ENCODE results near the gene SGTA.
A peak's percentile ranks its signal among the peaks of the same experiment; 100 is the strongest.
"Not testable (repeated sequence)": the region's sequence is repeated elsewhere in the genome, so short reads cannot be mapped to it uniquely, and the experiment has no call there.

SGTA gene

GRCh38 chr19:2795827-2796658 is 13.0 kb upstream of the SGTA start:
- peaks cover 0 to 85% (median 61%) of the 10 kb centered on the region in 11 experiments; a peak in 16 of 22 replicates for H4K20me1 ChIP-seq
- no peak overlapping the region for H3K4me3 ChIP-seq
- no peak overlapping the region for H3K27ac ChIP-seq
- H3K4me2 ChIP-seq = no peak overlapping the region
- H3K4me1 ChIP-seq = peaks cover 7 to 61% (median 43%) of the 10 kb centered on the region in 10 experiments
- H3K9me3 ChIP-seq (replicated peaks in 1 of 11) = no peaks in the 10 kb centered on the region
- no peaks in the 10 kb centered on the region for H3K27me3 ChIP-seq
- no peak overlapping the region for H3K9ac ChIP-seq
- H3K36me3 ChIP-seq = peaks cover 69 to 99% (median 95%) of the 10 kb centered on the region in 11 experiments
- TF ChIP-seq Cebpa-rat (IDR thresholded peaks at IDR 0.05) = no peak

GRCh38 chr19:2793577-2793976 is 10.5 kb upstream of the SGTA start:
- Histone ChIP-seq H3K27ac (no peak overlapping the region), H3K27me3 (no peaks in the 10 kb centered on the region), H3K4me1 (peaks cover 8 to 47% (median 29%) of the 10 kb centered on the region in 10 experiments; a peak in 19 of 20 replicates), H3K4me2 (no peak overlapping the region), H3K9ac (no peak overlapping the region), H3K4me3 (no peak overlapping the region), H3K9me3 (replicated peaks in 1 of 11) (no peaks in the 10 kb centered on the region), H3K36me3 (peaks cover 68 to 100% (median 96%) of the 10 kb centered on the region in 11 experiments), H4K20me1 (peaks cover 0 to 85% (median 62%) of the 10 kb centered on the region in 11 experiments; a peak in 16 of 22 replicates)
- no peak for TF ChIP-seq Cebpa-rat (IDR thresholded peaks at IDR 0.05)

- H3K36me3 ChIP-seq = peaks cover 63 to 100% (median 96%) of the 10 kb centered on the region in 11 experiments
- no peak for TF ChIP-seq Cebpa-rat (IDR thresholded peaks at IDR 0.05)
Measured at GRCh38 chr19:2793126-2793525, 10.1 kb upstream of the SGTA start.

GRCh38 chr19:2792666-2793065 is 9.6 kb upstream of the SGTA start:
- H3K4me3 ChIP-seq, H3K27me3 ChIP-seq: not testable (repeated sequence)
- H3K36me3 ChIP-seq = peaks cover 60 to 100% (median 96%) of the 10 kb centered on the region in 11 experiments

More at GRCh38 chr19:2793126-2793525, 10.1 kb upstream of the SGTA start:
- Histone ChIP-seq H4K20me1 (peaks cover 0 to 85% (median 62%) of the 10 kb centered on the region in 11 experiments; a peak in 16 of 22 replicates), H3K4me3 (no peak overlapping the region), H3K27me3 (no peaks in the 10 kb centered on the region), H3K9ac (no peak overlapping the region), H3K4me2 (no peak overlapping the region), H3K27ac (no peak overlapping the region), H3K4me1 (peaks cover 8 to 47% (median 28%) of the 10 kb centered on the region in 10 experiments; a peak in 19 of 20 replicates), H3K9me3 (replicated peaks in 1 of 11) (no peaks in the 10 kb centered on the region)

GRCh38 chr19:2791876-2792275 is 8.8 kb upstream of the SGTA start:
- H3K4me2 ChIP-seq = no peak overlapping the region
- peaks cover 0 to 85% (median 61%) of the 10 kb centered on the region in 11 experiments; a peak in 16 of 22 replicates for H4K20me1 ChIP-seq
- TF ChIP-seq Cebpa-rat (IDR thresholded peaks at IDR 0.05) = no peak
- peak overlapping the region in 1 of 11 experiments; percentile 22; a peak in 2 of 22 replicates for H3K27ac ChIP-seq
- no peaks in the 10 kb centered on the region for H3K27me3 ChIP-seq
- no peaks in the 10 kb centered on the region for H3K9me3 ChIP-seq (replicated peaks in 1 of 11)
- peak overlapping the region in 5 of 11 experiments; percentile 4 to 35 (median 17); a peak in 4 of 22 replicates for H3K9ac ChIP-seq
- H3K36me3 ChIP-seq = peaks cover 52 to 99% (median 93%) of the 10 kb centered on the region in 11 experiments
- H3K4me3 ChIP-seq = no peak overlapping the region
- peaks cover 9 to 49% (median 30%) of the 10 kb centered on the region in 10 experiments; a peak in 19 of 20 replicates for H3K4me1 ChIP-seq

More at GRCh38 chr19:2792666-2793065, 9.6 kb upstream of the SGTA start:
- not testable (repeated sequence) for H3K27ac ChIP-seq; H3K4me2 ChIP-seq; H3K9ac ChIP-seq; H3K9me3 ChIP-seq (replicated peaks in 1 of 11)
- Histone ChIP-seq H3K4me1 (peaks cover 8 to 47% (median 27%) of the 10 kb centered on the region in 10 experiments; a peak in 19 of 20 replicates), H4K20me1 (peaks cover 0 to 85% (median 62%) of the 10 kb centered on the region in 11 experiments; a peak in 16 of 22 replicates)

GRCh38 chr19:2791440-2791839 is 8.4 kb upstream of the SGTA start:
- Histone ChIP-seq H4K20me1 (peaks cover 0 to 82% (median 57%) of the 10 kb centered on the region in 11 experiments; a peak in 16 of 22 replicates), H3K4me1 (peaks cover 13 to 53% (median 34%) of the 10 kb centered on the region in 10 experiments), H3K27ac (peak overlapping the region in 1 of 11 experiments; percentile 22; a peak in 2 of 22 replicates), H3K4me2 (no peak overlapping the region), H3K36me3 (peaks cover 48 to 98% (median 88%) of the 10 kb centered on the region in 11 experiments), H3K9ac (peak overlapping the region in 6 of 11 experiments; percentile 4 to 35 (median 32); a peak in 5 of 22 replicates), H3K9me3 (replicated peaks in 1 of 11) (no peaks in the 10 kb centered on the region), H3K27me3 (no peaks in the 10 kb centered on the region), H3K4me3 (no peak overlapping the region)
- no peak for TF ChIP-seq Cebpa-rat (IDR thresholded peaks at IDR 0.05)

- no peak overlapping the region for H3K4me2 ChIP-seq
- H3K4me1 ChIP-seq = peaks cover 18 to 58% (median 39%) of the 10 kb centered on the region in 10 experiments
- H3K9ac ChIP-seq = peak overlapping the region in 4 of 11 experiments; percentile 29 to 35 (median 32); a peak in 4 of 22 replicates
- no peaks in the 10 kb centered on the region for H3K27me3 ChIP-seq
- H3K36me3 ChIP-seq = peaks cover 41 to 91% (median 81%) of the 10 kb centered on the region in 11 experiments
- no peak for TF ChIP-seq Cebpa-rat (IDR thresholded peaks at IDR 0.05)
- H3K27ac ChIP-seq = no peak overlapping the region; a peak in 1 of 22 replicates
- peaks cover 0 to 75% (median 53%) of the 10 kb centered on the region in 11 experiments; a peak in 16 of 22 replicates for H4K20me1 ChIP-seq
- no peaks in the 10 kb centered on the region for H3K9me3 ChIP-seq (replicated peaks in 1 of 11)
- no peak overlapping the region for H3K4me3 ChIP-seq
Measured at GRCh38 chr19:2790557-2791271, 7.6 kb upstream of the SGTA start.

- H3K4me2 ChIP-seq = no peak overlapping the region
- no peak for TF ChIP-seq Cebpa-rat (IDR thresholded peaks at IDR 0.05)
- H3K9ac ChIP-seq = peak overlapping the region in 1 of 11 experiments; percentile 35; a peak in 1 of 22 replicates
- no peaks in the 10 kb centered on the region for H3K27me3 ChIP-seq
- H3K36me3 ChIP-seq = peaks cover 36 to 86% (median 76%) of the 10 kb centered on the region in 11 experiments
- H4K20me1 ChIP-seq = peaks cover 0 to 72% (median 53%) of the 10 kb centered on the region in 11 experiments; a peak in 16 of 22 replicates
- H3K9me3 ChIP-seq (replicated peaks in 1 of 11) = no peaks in the 10 kb centered on the region
- H3K4me1 ChIP-seq = peaks cover 18 to 58% (median 39%) of the 10 kb centered on the region in 10 experiments
- H3K4me3 ChIP-seq = no peak overlapping the region
- H3K27ac ChIP-seq = no peak overlapping the region; a peak in 2 of 22 replicates
Measured at GRCh38 chr19:2790194-2790556, 7.1 kb upstream of the SGTA start.

All from BLaER1 treated with 17β-estradiol and CSF1 and Interleukin-3, amounts not matched to agents 10 nM and 100 nM (cell line).